H1 (cell line): ENCODE results near the gene B9D2. TPM values are rescaled to one million over a fixed set of nuclear protein-coding genes. Genes with fewer than 3 reads are reported as not detected.

Experiments
- CTCF ChIA-PET: fragments of 300-600 bp; sonication (Branson Sonifier 250); formaldehyde crosslinking; loops from one replicate; lab custom pipeline; 2021; ENCODE audit not compliant: partially characterized antibody; lab: Charles Lee
- POLR2A ChIA-PET: fragments of 300-600 bp; sonication (Branson Sonifier 250); formaldehyde crosslinking; loops from one replicate; lab custom pipeline; 2021; ENCODE audit warnings: inconsistent platforms; ENCODE audit not compliant: partially characterized antibody; lab: Charles Lee
- DNase-seq, 2 experiments: peaks; one replicate each; pipeline versions ENCODE4 v3.0.0 to v3.0.0-alpha.2; 2010 to 2022; ENCODE audit warnings: low spot score in 2 of 2, low read depth in 1 of 2, mixed read lengths in 1 of 2
- FAIRE-seq: peaks from 2 replicates; lab custom pipeline; 2011; peaks lifted over from hg19 to GRCh38; lab: Jason Lieb, UNC
- H2AFZ ChIP-seq: 2 replicates; pipeline ENCODE4 v1.8.1; 2012; ENCODE audit warnings: low read length, inconsistent platforms
- H2AK5ac ChIP-seq: 2 replicates; pipeline ENCODE4 v1.6.1; 2013; ENCODE audit warnings: low read depth, low read length
- H2BK120ac ChIP-seq: replicated peaks from 2 replicates; pipeline ENCODE3; 2013; ENCODE audit warnings: low read depth, low read length, inconsistent platforms
- H2BK12ac ChIP-seq: 2 replicates; pipeline ENCODE4 v1.6.1; 2013; ENCODE audit warnings: low read depth, low read length
- H2BK15ac ChIP-seq: 2 replicates; pipeline ENCODE4 v1.6.1; 2013; ENCODE audit warnings: low read length
- H2BK20ac ChIP-seq: 2 replicates; pipeline ENCODE4 v1.6.1; 2013; ENCODE audit warnings: low read length
- H2BK5ac ChIP-seq: 2 replicates; pipeline ENCODE4 v1.6.1; 2013; ENCODE audit warnings: low read depth, low read length
- H3K14ac ChIP-seq: 2 replicates; pipeline ENCODE4 v1.6.1; 2013; ENCODE audit warnings: inconsistent platforms; ENCODE audit not compliant: insufficient read length
- H3K18ac ChIP-seq: 2 replicates; pipeline ENCODE4 v1.6.1; 2013; ENCODE audit warnings: low read length; ENCODE audit errors: extremely low read depth
- H3K23ac ChIP-seq: 2 replicates; pipeline ENCODE4 v1.6.1; 2013; ENCODE audit warnings: inconsistent platforms; ENCODE audit not compliant: insufficient read length
- H3K23me2 ChIP-seq: 2 replicates; pipeline ENCODE4 v1.6.1; 2013; ENCODE audit warnings: low read depth, low read length
- H3K27ac ChIP-seq: 2 replicates; pipeline ENCODE4 v1.6.1; 2011; ENCODE audit warnings: low read depth, low read length, inconsistent platforms
- H3K27me3 ChIP-seq, 4 experiments: replicated peaks in 1 of 4; 1 replicate in 1 of 4; 2 replicates in 3 of 4; pipeline versions ENCODE4 v1.6.1 to v1.8.1; 2011 to 2013; ENCODE audit warnings: low read length in 3 of 4, mild to moderate bottlenecking in 3 of 4, inconsistent platforms in 2 of 4, mixed read lengths in 2 of 4, moderate library complexity in 1 of 4; ENCODE audit not compliant: control insufficient read depth in 3 of 4, insufficient read depth in 3 of 4; ENCODE audit errors: extremely low read depth in 1 of 4
- H3K36me3 ChIP-seq, 4 experiments: 2 replicates each; pipeline versions ENCODE4 v1.6.1 to v1.8.1; 2011 to 2013; ENCODE audit warnings: mild to moderate bottlenecking in 4 of 4, low read length in 3 of 4, moderate library complexity in 2 of 4, control low read depth in 1 of 4, inconsistent platforms in 1 of 4; ENCODE audit not compliant: insufficient read depth in 4 of 4, control insufficient read depth in 2 of 4
- H3K4ac ChIP-seq: replicated peaks from 2 replicates; pipeline ENCODE3; 2013; ENCODE audit warnings: low read length, low read depth, mixed read lengths, inconsistent platforms; ENCODE audit not compliant: insufficient read length
- H3K4me1 ChIP-seq, 4 experiments: replicated peaks in 1 of 4; 1 replicate in 1 of 4; 2 replicates in 3 of 4; pipeline versions ENCODE4 v1.6.1 to v1.8.1; 2011 to 2013; ENCODE audit warnings: low read length in 3 of 4, inconsistent platforms in 2 of 4, mixed read lengths in 1 of 4; ENCODE audit not compliant: insufficient read depth in 4 of 4, control insufficient read depth in 3 of 4
- H3K4me2 ChIP-seq, 2 experiments: 2 replicates each; pipeline versions ENCODE4 v1.6.1 to v1.8.1; 2011 to 2013; ENCODE audit warnings: low read depth in 2 of 2, low read length in 2 of 2, control low read depth in 1 of 2, inconsistent platforms in 1 of 2, mild to moderate bottlenecking in 1 of 2; ENCODE audit not compliant: insufficient read depth in 1 of 2
- H3K4me3 ChIP-seq, 4 experiments: fragments of 200-600, 300-600 bp in 1 of 4; sonication (generic), shearing (Covaris generic), sonication (Bioruptor Twin) in 1 of 4; 2 replicates each; pipeline versions ENCODE4 v1.5.1 to v1.8.1; 2011 to 2016; ENCODE audit warnings: low read length in 4 of 4, low read depth in 3 of 4, control low read depth in 2 of 4, inconsistent platforms in 2 of 4, mild to moderate bottlenecking in 2 of 4, mixed read lengths in 1 of 4, moderate library complexity in 1 of 4; ENCODE audit not compliant: insufficient read depth in 2 of 4; ENCODE audit errors: extremely low read depth in 1 of 4
- H3K56ac ChIP-seq: replicated peaks from 2 replicates; pipeline ENCODE3; 2013; ENCODE audit warnings: low read depth, mild to moderate bottlenecking, mixed read lengths, low read length, inconsistent platforms; ENCODE audit not compliant: insufficient read length
- H3K79me1 ChIP-seq: 2 replicates; pipeline ENCODE4 v1.6.1; 2013; ENCODE audit warnings: low read depth, low read length, control low read depth
- H3K79me2 ChIP-seq, 2 experiments: 2 replicates each; pipeline versions ENCODE4 v1.6.1 to v1.8.1; 2012 to 2013; ENCODE audit warnings: low read length in 2 of 2, mild to moderate bottlenecking in 2 of 2, inconsistent platforms in 1 of 2; ENCODE audit not compliant: insufficient read depth in 2 of 2, control insufficient read depth in 1 of 2
- H3K9ac ChIP-seq, 4 experiments: replicated peaks in 1 of 4; 1 replicate in 1 of 4; 2 replicates in 3 of 4; pipeline versions ENCODE4 v1.6.1 to v1.8.1; 2011 to 2013; ENCODE audit warnings: low read depth in 3 of 4, low read length in 3 of 4, control low read depth in 2 of 4, mild to moderate bottlenecking in 2 of 4, moderate library complexity in 2 of 4, inconsistent platforms in 1 of 4; ENCODE audit errors: extremely low read depth in 1 of 4
- H3K9me3 ChIP-seq, 2 experiments: 2 replicates each; pipeline versions ENCODE4 v1.6.1 to v1.8.1; 2012 to 2013; ENCODE audit warnings: mild to moderate bottlenecking in 2 of 2, moderate library complexity in 2 of 2, control low read depth in 1 of 2, inconsistent platforms in 1 of 2, low read depth in 1 of 2, low read length in 1 of 2, mixed read lengths in 1 of 2; ENCODE audit not compliant: insufficient read depth in 2 of 2
- H4K20me1 ChIP-seq, 2 experiments: replicated peaks in 1 of 2; 2 replicates each; pipeline versions ENCODE3 to v1.8.1; 2011 to 2013; ENCODE audit warnings: inconsistent platforms in 2 of 2, low read length in 2 of 2, mild to moderate bottlenecking in 1 of 2; ENCODE audit not compliant: insufficient read depth in 2 of 2, control insufficient read depth in 1 of 2
- H4K5ac ChIP-seq: 2 replicates; pipeline ENCODE4 v1.6.1; 2013; ENCODE audit warnings: low read length, low read depth, mixed read lengths, inconsistent platforms; ENCODE audit not compliant: insufficient read length
- H4K8ac ChIP-seq: 2 replicates; pipeline ENCODE4 v1.8.0; 2013; ENCODE audit warnings: mild to moderate bottlenecking, moderate library complexity, low read length, inconsistent platforms; ENCODE audit not compliant: insufficient read depth; ENCODE audit errors: extremely low read depth
- H4K91ac ChIP-seq: replicated peaks from 2 replicates; pipeline ENCODE3; 2013; ENCODE audit warnings: low read length, mixed read lengths, inconsistent platforms; ENCODE audit not compliant: insufficient read length
- ASH2L ChIP-seq: fragments of 200-600, 300-600 bp; sonication (generic); IDR thresholded peaks from one replicate; pipeline ENCODE4 v1.7.1; 2017; ENCODE audit warnings: low read length
- ATF3 ChIP-seq: IDR thresholded peaks from 2 replicates; pipeline ENCODE4 v1.6.1; 2011; ENCODE audit warnings: low read depth, mild to moderate bottlenecking, low read length; ENCODE audit not compliant: insufficient read depth
- BACH1 ChIP-seq: IDR thresholded peaks from 2 replicates; pipeline ENCODE4 v1.6.1; 2012; ENCODE audit warnings: low read length, improper control_type of control experiment
- CBX8 ChIP-seq: fragments of 300-800, 300-1000 bp; sonication (generic); IDR thresholded peaks from 2 replicates; pipeline ENCODE4 v1.7.1; 2016; ENCODE audit warnings: low read depth, low read length, borderline replicate concordance
- CHD1 ChIP-seq: IDR thresholded peaks from 2 replicates; pipeline ENCODE4 v1.6.1; 2012; ENCODE audit warnings: low read depth, low read length, improper control_type of control experiment
- E2F6 ChIP-seq: IDR thresholded peaks from 2 replicates; pipeline ENCODE4 v1.6.1; 2012; ENCODE audit warnings: inconsistent platforms
- EGR1 ChIP-seq: IDR thresholded peaks from 2 replicates; pipeline ENCODE4 v1.6.1; 2011; ENCODE audit warnings: low read depth, low read length, borderline replicate concordance
- FOSL1 ChIP-seq: IDR thresholded peaks from 2 replicates; pipeline ENCODE4 v1.6.1; 2011; ENCODE audit warnings: mild to moderate bottlenecking, low read depth, low read length, moderate library complexity; ENCODE audit not compliant: insufficient read depth
- KDM1A ChIP-seq: fragments of 200-600, 300-600 bp; sonication (generic); IDR thresholded peaks from 2 replicates; pipeline ENCODE4 v1.7.1; 2016; ENCODE audit warnings: mild to moderate bottlenecking, low read length, borderline replicate concordance
- POU5F1 ChIP-seq: IDR thresholded peaks from 2 replicates; pipeline ENCODE4 v1.6.1; 2011; ENCODE audit warnings: low read depth, mild to moderate bottlenecking, low read length, moderate library complexity
- SAP30 ChIP-seq: fragments of 300-600 bp; sonication (generic); IDR thresholded peaks from 2 replicates; pipeline ENCODE4 v1.7.1; 2012; ENCODE audit warnings: low read length, moderate library complexity, mild to moderate bottlenecking, inconsistent platforms; ENCODE audit not compliant: insufficient read depth, insufficient replicate concordance
- SRF ChIP-seq: IDR thresholded peaks from 2 replicates; pipeline ENCODE4 v1.6.1; 2011; ENCODE audit warnings: mild to moderate bottlenecking, low read depth, low read length, moderate library complexity
- TAF1 ChIP-seq: IDR thresholded peaks from 2 replicates; pipeline ENCODE4 v1.6.1; 2011; ENCODE audit warnings: mild to moderate bottlenecking, low read depth, low read length
- WGBS, 2 experiments: shearing (Covaris generic) in 1 of 2; methylation state at CpG; one replicate each; pipeline versions ENCODE4 v1.1.6 to v1.1.7; 2013 to 2015; ENCODE audit warnings: low lambda C conversion rate in 2 of 2, mixed read lengths in 2 of 2, inconsistent platforms in 1 of 2, low coverage in 1 of 2, missing lambda C conversion rate in 1 of 2; ENCODE audit not compliant: insufficient replicate concordance in 2 of 2, insufficient coverage in 1 of 2, insufficient read length in 1 of 2; ENCODE audit errors: extremely low coverage in 1 of 2, missing lambda C conversion rate in 1 of 2; 5-methylcytosine and 5-hydroxymethylcytosine counted together
- polyA plus RNA-seq, 7 experiments: library from polyadenylated mRNA; depleted of rRNA in 3 of 7; stranded (reverse) in 5 of 7; unstranded in 2 of 7; fragments of >200 nt in 5 of 7; fragments of 200-250 nt in 2 of 7; gene quantifications; 1 replicate in 5 of 7; 2 replicates in 1 of 7; 4 replicates in 1 of 7; pipeline versions ENCODE4 v1.2.1 to v1.2.3, GENCODE V29; 2011 to 2013; ENCODE audit warnings: missing spikeins in 2 of 7, mixed read lengths in 2 of 7
- total RNA-seq: library from RNA; stranded (reverse); fragmentation: NEBNext Ultra II Directional; extraction: Animal tissue kit (Norgen Biotek cat#: 25700); gene quantifications from 2 replicates; pipeline ENCODE4 v1.2.1, GENCODE V29; 2021

The B9D2 gene
- total and polyA plus RNA-seq, 2 of the 8 experiments (the other 6 are each of a cell fraction or from before 2014, with no cell fraction given), result 4.9 to 6.3 TPM

GRCh38 chr19:41332468-41332867 is 31.5 kb downstream of the B9D2 start:
- Histone ChIP-seq H3K9me3 (no peaks in the 10 kb centered on the region), H3K4me3 (no peak overlapping the region), H2BK120ac (no peak overlapping the region), H3K27me3 (peaks cover 0 to 3% (median 0%) of the 10 kb centered on the region in 4 experiments; a peak in 3 of 7 replicates), H3K23me2 (peaks cover 1% of the 10 kb centered on the region), H2BK15ac (no peak overlapping the region), H4K91ac (no peak overlapping the region), H3K56ac (no peak overlapping the region), H3K4me1 (peaks cover 0 to 7% (median 4%) of the 10 kb centered on the region in 4 experiments; a peak in 5 of 7 replicates), H3K14ac (no peak overlapping the region), H3K79me1 (no peaks in the 10 kb centered on the region), H2AK5ac (no peak overlapping the region), H3K18ac (no peak overlapping the region), H3K23ac (no peak overlapping the region), H4K8ac (no peak overlapping the region), H4K5ac (no peak overlapping the region), H3K79me2 (no peaks in the 10 kb centered on the region), H4K20me1 (peaks cover 0 to 2% of the 10 kb centered on the region in 2 experiments), H2BK5ac (no peak overlapping the region), H3K4me2 (no peak overlapping the region; a peak in 1 of 4 replicates), H3K27ac (no peak overlapping the region), H3K4ac (no peak overlapping the region), H3K36me3 (no peaks in the 10 kb centered on the region), H2BK12ac (no peak overlapping the region), H2AFZ (no peak overlapping the region), H2BK20ac (no peak overlapping the region), H3K9ac (no peak overlapping the region)
- ChIA-PET CTCF (interaction anchor here (1.0 to 4.8 kb wide), 4 partner anchors 9 to 24 kb away, joined by 4 to 25 read pairs (median 6); partner anchors contain the start of gene TGFB1), POLR2A (no interaction called here)
- FAIRE-seq (no peak), DNase-seq (no peak)
- 98% methylated on average over 5 of the region's 5 CpGs; no CpG with 5 or more reads in 1 of the 2 experiments for WGBS, 2 experiments
- TF ChIP-seq E2F6 (no peak), SRF (no peak), ASH2L (no peak), SAP30 (no peak), CHD1 (no peak), CBX8 (no peak), BACH1 (no peak), KDM1A (no peak), ATF3 (no peak), POU5F1 (no peak), TAF1 (no peak), EGR1 (no peak), FOSL1 (no peak)
